DOHH2 (cell line): ENCODE results near the gene SLC22A4.

Source experiments
- CTCF ChIP-seq: fragments of 200-600 bp; sonication (generic); IDR thresholded peaks from one replicate; pipeline ENCODE4 v1.5.1; 2014; ENCODE audit warnings: antibody characterized with exemption, mild to moderate bottlenecking, low read depth, low read length; ENCODE audit not compliant: poor library complexity, severe bottlenecking
- EZH2phosphoT487 ChIP-seq: fragments of 200-600 bp; sonication (generic); IDR thresholded peaks from 2 replicates; pipeline ENCODE4 v1.6.1; 2017; ENCODE audit warnings: borderline replicate concordance, mild to moderate bottlenecking, antibody characterized with exemption, low read length, moderate library complexity, mixed read lengths

GRCh38 chr5:132291026-132291425, 3.2 kb upstream of the SLC22A4 start:
- TF ChIP-seq CTCF, result no peak
- TF ChIP-seq EZH2phosphoT487, result no peak
